ENCODE results near the gene SCN11A.

The SCN11A gene

GRCh38 chr3:39051649-39052561 is at the start of gene SCN11A, which contains the start of gene WDR48:
SCN11A (minus strand) TSS chr3:39051944; CDS start chr3:38950362, 101,582 bp downstream.
WDR48 (plus strand) TSS chr3:39052016; CDS start chr3:39052026, 10 bp downstream.
- DNase-seq = no peak

- DNase-seq = no peak
Measured at GRCh38 chr3:39101022-39101689, 49.4 kb upstream of the SCN11A start.

- no peak for DNase-seq
Measured at GRCh38 chr3:39100500-39100886, 48.7 kb upstream of the SCN11A start.

GRCh38 chr3:39099738-39100499 is 48.2 kb upstream of the SCN11A start:
- no peak for DNase-seq

GRCh38 chr3:39099242-39099641 is 47.5 kb upstream of the SCN11A start:
- DNase-seq = no peak

- DNase-seq = no peak
Measured at GRCh38 chr3:39098473-39099000, 46.8 kb upstream of the SCN11A start.

- DNase-seq = no peak
Measured at GRCh38 chr3:39097716-39098472, 46.1 kb upstream of the SCN11A start.

GRCh38 chr3:39096775-39097174 is 45.0 kb upstream of the SCN11A start:
- DNase-seq = no peak

- no peak for DNase-seq
Measured at GRCh38 chr3:39095778-39096177, 44.0 kb upstream of the SCN11A start.

- DNase-seq = no peak
Measured at GRCh38 chr3:39094851-39095677, 43.3 kb upstream of the SCN11A start.

- no peak for DNase-seq
Measured at GRCh38 chr3:39090922-39091321, 39.2 kb upstream of the SCN11A start.

GRCh38 chr3:39088889-39089288 is 37.1 kb upstream of the SCN11A start:
- no peak for DNase-seq

GRCh38 chr3:39088456-39088855 is 36.7 kb upstream of the SCN11A start:
- no peak for DNase-seq

- DNase-seq = no peak
Measured at GRCh38 chr3:39086144-39086543, 34.4 kb upstream of the SCN11A start.

GRCh38 chr3:39082666-39083313 is 31.0 kb upstream of the SCN11A start:
- DNase-seq = no peak

- DNase-seq = no peak
Measured at GRCh38 chr3:39080026-39080425, 28.3 kb upstream of the SCN11A start.

- no peak for DNase-seq
Measured at GRCh38 chr3:39079530-39079929, 27.8 kb upstream of the SCN11A start.

- no peak for DNase-seq
Measured at GRCh38 chr3:39075910-39076309, 24.2 kb upstream of the SCN11A start.

GRCh38 chr3:39068556-39068955 is 16.8 kb upstream of the SCN11A start:
- no peak for DNase-seq

- DNase-seq = no peak
Measured at GRCh38 chr3:39067286-39067685, 15.5 kb upstream of the SCN11A start.

GRCh38 chr3:39065197-39065596 is 13.5 kb upstream of the SCN11A start:
- no peak for DNase-seq

Data from cortex of kidney (tissue), 1 donor.